Peyer's patch (tissue), 4 donors: ENCODE data around the gene SMIM31. TPM values are rescaled to one million over a fixed set of nuclear protein-coding genes. Genes with fewer than 3 reads are reported as not detected.

Experiments used
- DNase-seq, 3 donors: peaks; one replicate each; pipeline ENCODE4 v3.0.0-alpha.2; 2017 to 2019
- H3K27ac ChIP-seq, 4 donors: fragments of 200-600 bp; sonication (generic); one replicate each; pipeline ENCODE4 v1.5.1; 2016 to 2019
- H3K27me3 ChIP-seq, 2 donors: fragments of 200-600 bp; sonication (generic); one replicate each; pipeline ENCODE4 v1.5.1; 2019
- H3K36me3 ChIP-seq, 3 donors: fragments of 200-600 bp; sonication (generic); one replicate each; pipeline ENCODE4 v1.5.1; 2016 to 2019
- H3K4me1 ChIP-seq, 4 donors: fragments of 200-600 bp; sonication (generic); one replicate each; pipeline ENCODE4 v1.5.1; 2016 to 2019
- H3K4me3 ChIP-seq, 4 donors: fragments of 200-600 bp; sonication (generic); 1 replicate in 3 of 4; 2 replicates in 1 of 4; pipeline ENCODE4 v1.5.1; 2016 to 2019; ENCODE audit warnings: mild to moderate bottlenecking in 1 of 4
- H3K9me3 ChIP-seq, 4 donors: fragments of 200-600 bp; sonication (generic); one replicate each; pipeline ENCODE4 v1.5.1; 2016 to 2019; ENCODE audit warnings: mild to moderate bottlenecking in 1 of 4
- CTCF ChIP-seq, 6 experiments: fragments of 450-650 bp in 4 of 6; fragments of 200-600 bp in 2 of 6; sonication (generic) in 1 of 6; IDR thresholded peaks; one replicate each; pipeline ENCODE4 v1.5.1; 2017 to 2019; ENCODE audit warnings: antibody characterized with exemption in 6 of 6, mild to moderate bottlenecking in 3 of 6, moderate library complexity in 1 of 6
- POLR2A ChIP-seq, 2 donors: fragments of 450-650 bp; IDR thresholded peaks; one replicate each; pipeline ENCODE4 v1.5.1; 2017; ENCODE audit warnings: antibody characterized with exemption in 2 of 2, mild to moderate bottlenecking in 2 of 2, moderate library complexity in 2 of 2
- total RNA-seq, 4 donors: library from RNA; depleted of rRNA; stranded (reverse); fragments of >200 nt; gene quantifications; one replicate each; pipeline ENCODE4 v1.1.0, GENCODE V29; 2016

Gene SMIM31
- total RNA-seq, 4 donors from 2014 or later: 6.6 to 17.3 (median 16.5) TPM

GRCh38 chr4:164756686-164757085, 2.8 kb downstream of the SMIM31 start:
- H3K4me3 ChIP-seq: peak overlapping the region in 1 of 4 donors; percentile 10
- TF ChIP-seq POLR2A (IDR thresholded peaks at IDR 0.05): no peak
- TF ChIP-seq CTCF (IDR thresholded peaks at IDR 0.05): no peak
- H3K4me1 ChIP-seq: peaks cover 0 to 4% (median 0%) of the 10 kb centered on the region in 4 donors

DNA sequence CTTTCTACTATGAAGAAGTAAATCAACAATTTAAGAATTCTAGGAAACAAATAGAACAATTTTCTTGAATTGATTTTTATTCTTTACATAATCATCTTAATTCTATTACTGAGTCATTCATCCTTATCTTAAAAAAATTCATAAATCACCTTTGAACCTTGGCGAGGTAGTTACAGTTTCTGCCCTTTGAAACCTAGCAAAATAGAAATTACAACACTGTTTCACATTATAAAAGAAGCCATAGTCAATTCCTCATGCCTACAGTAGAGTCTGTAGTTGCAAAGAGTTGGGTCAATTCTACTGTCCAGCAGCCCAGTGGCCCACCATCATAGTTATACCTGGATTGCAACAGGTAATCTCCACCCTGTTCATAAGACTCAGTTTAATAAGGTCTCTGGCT, 7.3 kb downstream of the SMIM31 start:
- Histone ChIP-seq H3K4me3 (no peak overlapping the region), H3K4me1 (peaks cover 0 to 10% (median 0%) of the 10 kb centered on the region in 4 donors), H3K27ac (peak overlapping the region in 2 of 4 donors; percentile 70 to 72), H3K9me3 (no peaks in the 10 kb centered on the region), H3K36me3 (no peaks in the 10 kb centered on the region), H3K27me3 (no peaks in the 10 kb centered on the region)
- TF ChIP-seq POLR2A (IDR thresholded peaks at IDR 0.05) (no peak), CTCF (IDR thresholded peaks at IDR 0.05) (peak in 1 of 6 experiments; percentile 24)
- DNase-seq: no peak

More at GRCh38 chr4:164756686-164757085, 2.8 kb downstream of the SMIM31 start:
- no peaks in the 10 kb centered on the region for H3K36me3 ChIP-seq
- H3K27me3 ChIP-seq: no peaks in the 10 kb centered on the region
- no peak for DNase-seq
- H3K9me3 ChIP-seq: no peaks in the 10 kb centered on the region
- H3K27ac ChIP-seq: no peak overlapping the region

GRCh38 chr4:164761746-164762275, 7.9 kb downstream of the SMIM31 start:
- no peak for DNase-seq
- no peaks in the 10 kb centered on the region for H3K9me3 ChIP-seq
- peak overlapping the region in 2 of 4 donors; percentile 70 to 72 for H3K27ac ChIP-seq
- no peaks in the 10 kb centered on the region for H3K36me3 ChIP-seq
- no peak overlapping the region for H3K4me3 ChIP-seq
- peaks cover 0 to 10% (median 0%) of the 10 kb centered on the region in 4 donors for H3K4me1 ChIP-seq
- TF ChIP-seq CTCF (IDR thresholded peaks at IDR 0.05) (no peak), POLR2A (IDR thresholded peaks at IDR 0.05) (no peak)
- no peaks in the 10 kb centered on the region for H3K27me3 ChIP-seq

GRCh38 chr4:164765096-164765495, 11.2 kb downstream of the SMIM31 start:
- no peaks in the 10 kb centered on the region for H3K27me3 ChIP-seq
- DNase-seq: no peak
- no peaks in the 10 kb centered on the region for H3K36me3 ChIP-seq
- H3K4me1 ChIP-seq: peaks cover 0 to 10% (median 0%) of the 10 kb centered on the region in 4 donors
- H3K27ac ChIP-seq: no peak overlapping the region
- no peaks in the 10 kb centered on the region for H3K9me3 ChIP-seq
- no peak overlapping the region for H3K4me3 ChIP-seq
- TF ChIP-seq POLR2A (IDR thresholded peaks at IDR 0.05) (no peak), CTCF (IDR thresholded peaks at IDR 0.05) (no peak)

DNA sequence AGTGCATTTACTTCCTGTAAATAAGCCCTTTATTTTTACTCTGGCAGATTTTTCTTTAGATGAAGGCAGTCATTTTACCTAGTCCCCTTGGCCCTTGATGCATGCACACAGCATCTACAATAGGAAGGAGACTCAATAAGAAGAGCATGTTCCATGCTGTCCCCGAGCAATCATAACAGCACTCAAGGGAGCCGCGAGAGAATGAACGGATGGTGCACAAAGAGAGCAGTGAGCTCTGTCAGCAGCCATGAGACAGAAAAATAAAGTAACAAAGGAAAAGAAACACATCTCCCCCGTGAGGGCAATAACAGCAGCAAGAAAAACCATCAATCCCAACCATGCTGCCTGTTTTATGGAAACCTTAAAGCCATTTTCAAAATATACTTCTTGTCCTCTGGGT, 11.9 kb downstream of the SMIM31 start:
- Histone ChIP-seq H3K27me3 (no peaks in the 10 kb centered on the region), H3K4me1 (peaks cover 0 to 10% (median 0%) of the 10 kb centered on the region in 4 donors), H3K27ac (no peak overlapping the region), H3K36me3 (no peaks in the 10 kb centered on the region), H3K9me3 (no peaks in the 10 kb centered on the region), H3K4me3 (no peak overlapping the region)
- TF ChIP-seq CTCF (IDR thresholded peaks at IDR 0.05) (no peak), POLR2A (IDR thresholded peaks at IDR 0.05) (no peak)
- DNase-seq: no peak
